Measurements from ENCODE around the gene PCYT2.

The PCYT2 gene

DNA sequence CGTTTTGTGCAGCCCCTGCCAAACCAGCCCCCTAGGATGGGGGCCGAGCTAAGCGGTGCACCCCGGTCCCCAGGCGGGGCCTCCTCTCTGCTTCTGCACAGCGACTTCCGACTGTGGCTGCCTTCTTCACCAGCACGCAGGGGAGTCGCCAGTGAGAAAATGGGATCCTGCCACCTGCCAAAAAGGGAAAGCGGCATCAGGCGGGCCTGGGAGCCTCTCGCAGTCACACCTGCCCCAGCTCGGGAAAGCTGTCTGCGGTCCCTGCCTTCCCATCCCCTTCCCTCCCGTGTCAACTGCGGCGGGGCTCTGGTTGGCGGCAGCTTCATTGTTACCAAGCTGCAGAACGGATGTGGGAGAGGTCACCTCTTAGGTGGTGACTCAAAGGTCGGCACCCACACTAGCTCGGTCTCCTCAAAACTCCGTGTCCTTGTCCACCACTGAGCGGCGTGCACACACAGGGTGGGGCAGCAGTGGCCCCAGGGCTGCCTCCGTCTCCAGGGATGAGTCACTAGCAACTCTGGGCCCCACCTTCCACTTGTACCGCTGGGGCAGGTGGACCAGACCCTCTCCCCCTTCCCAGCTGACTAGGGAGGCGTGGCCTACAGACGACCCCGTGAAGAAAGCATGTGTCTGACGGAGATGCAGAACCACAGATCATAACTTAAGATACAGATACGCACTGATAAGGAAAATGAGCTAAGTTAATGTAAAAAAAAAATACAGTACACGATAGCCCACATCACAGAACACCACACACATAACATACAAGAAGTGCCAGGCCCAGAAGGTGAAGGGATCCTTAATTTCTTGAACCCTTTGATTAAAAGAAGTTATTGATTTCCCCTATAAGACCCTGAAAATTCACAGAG is 1.5 kb upstream of the PCYT2 start:
- DNase-seq, result no peak

GRCh38 chr17:81911969-81912368 is 770 bp upstream of the PCYT2 start:
- no peak for DNase-seq

DNA sequence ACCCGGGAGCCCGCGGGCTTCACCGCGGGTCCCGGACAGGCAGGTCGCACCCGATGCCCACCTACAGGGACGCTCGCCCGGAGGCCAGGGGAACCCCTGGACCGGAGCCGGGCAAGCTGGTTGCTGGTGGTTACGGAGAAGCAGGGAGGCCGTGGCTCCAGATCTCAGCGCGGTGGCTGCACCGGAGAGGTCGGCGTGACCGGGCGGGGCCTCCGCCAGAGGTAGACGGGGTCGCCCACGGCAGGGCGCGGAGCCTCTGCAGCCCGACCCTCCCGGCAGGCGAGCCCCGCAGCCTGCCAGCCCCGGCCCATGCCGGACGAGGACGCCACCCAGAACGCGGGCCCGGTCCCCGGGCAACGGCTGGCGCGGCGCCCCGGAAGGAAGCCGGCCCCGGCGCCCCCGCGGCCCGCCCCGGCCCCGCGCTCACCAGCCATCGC is 341 bp downstream of the PCYT2 start:
- no peak for DNase-seq

GRCh38 chr17:81909966-81910839 is 996 bp downstream of the PCYT2 start:
- no peak for DNase-seq

GRCh38 chr17:81909231-81909630 is 2.0 kb downstream of the PCYT2 start:
- no peak for DNase-seq

DNA sequence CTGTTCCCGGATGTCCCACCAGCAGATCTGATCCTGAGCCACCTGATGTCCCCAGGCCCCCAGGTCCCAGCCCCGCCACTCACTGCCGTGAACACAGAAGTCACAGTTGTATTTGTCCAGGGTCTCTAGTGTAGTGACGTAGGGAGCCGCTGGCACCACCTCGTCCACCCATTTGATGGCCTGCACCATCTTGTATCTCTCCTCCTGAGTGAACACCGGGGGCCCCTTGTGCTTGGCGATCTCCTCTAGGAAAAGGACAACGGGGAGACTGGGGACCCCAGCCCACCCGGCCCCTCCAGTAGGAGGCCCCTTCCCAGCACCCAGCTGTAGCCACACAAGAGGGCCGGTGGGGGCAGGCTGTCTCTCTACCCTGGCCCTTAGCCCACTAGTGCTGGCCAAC is 2.4 kb downstream of the PCYT2 start:
- no peak for DNase-seq

- DNase-seq, result no peak
Observed at GRCh38 chr17:81907219-81908145, 3.7 kb downstream of the PCYT2 start.

- DNase-seq, result no peak
Observed at GRCh38 chr17:81906476-81907218, 4.6 kb downstream of the PCYT2 start.

DNA sequence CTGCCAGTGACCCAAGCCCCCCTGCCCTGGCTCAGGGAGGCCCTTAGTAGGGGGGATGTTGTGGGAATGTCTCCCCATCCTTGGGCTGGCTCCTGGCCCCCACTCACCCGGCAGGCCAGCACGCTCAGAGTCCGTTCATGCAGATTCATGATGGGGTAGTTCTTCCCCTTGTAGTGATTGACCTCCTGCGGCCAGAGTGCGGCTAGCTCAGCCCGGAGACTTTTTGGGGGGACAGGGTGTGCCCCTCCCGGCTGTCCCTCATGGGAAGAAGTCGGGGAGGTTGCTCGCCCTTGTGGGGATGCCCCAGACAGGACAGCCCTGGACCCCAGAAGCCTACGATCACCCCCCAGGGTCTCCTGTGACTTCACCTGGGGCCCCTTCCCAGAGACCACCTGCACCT is 5.2 kb downstream of the PCYT2 start:
- DNase-seq, result no peak

DNA sequence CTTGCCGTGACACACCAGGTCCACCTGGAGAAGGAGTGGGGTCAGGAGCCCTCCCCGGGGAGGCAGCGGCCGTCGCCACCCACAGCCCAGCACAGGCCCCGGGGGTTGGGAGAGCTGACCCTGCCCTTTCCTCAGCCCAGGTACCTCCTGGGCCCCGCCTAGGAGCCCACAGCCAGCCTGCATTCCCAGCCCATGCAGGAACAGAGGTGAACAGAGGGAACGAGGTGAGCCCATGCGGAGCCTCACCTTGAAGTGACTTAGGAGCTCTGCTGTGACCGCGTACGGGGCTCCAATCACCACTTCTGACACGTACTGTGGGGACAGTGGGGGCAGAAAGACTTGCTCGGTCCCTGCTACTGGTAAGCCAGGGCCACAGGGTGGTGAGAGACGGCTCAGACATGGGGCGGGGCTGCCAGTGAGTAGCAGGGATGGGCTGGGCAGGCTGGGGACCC is 5.7 kb downstream of the PCYT2 start:
- DNase-seq, result no peak

DNA sequence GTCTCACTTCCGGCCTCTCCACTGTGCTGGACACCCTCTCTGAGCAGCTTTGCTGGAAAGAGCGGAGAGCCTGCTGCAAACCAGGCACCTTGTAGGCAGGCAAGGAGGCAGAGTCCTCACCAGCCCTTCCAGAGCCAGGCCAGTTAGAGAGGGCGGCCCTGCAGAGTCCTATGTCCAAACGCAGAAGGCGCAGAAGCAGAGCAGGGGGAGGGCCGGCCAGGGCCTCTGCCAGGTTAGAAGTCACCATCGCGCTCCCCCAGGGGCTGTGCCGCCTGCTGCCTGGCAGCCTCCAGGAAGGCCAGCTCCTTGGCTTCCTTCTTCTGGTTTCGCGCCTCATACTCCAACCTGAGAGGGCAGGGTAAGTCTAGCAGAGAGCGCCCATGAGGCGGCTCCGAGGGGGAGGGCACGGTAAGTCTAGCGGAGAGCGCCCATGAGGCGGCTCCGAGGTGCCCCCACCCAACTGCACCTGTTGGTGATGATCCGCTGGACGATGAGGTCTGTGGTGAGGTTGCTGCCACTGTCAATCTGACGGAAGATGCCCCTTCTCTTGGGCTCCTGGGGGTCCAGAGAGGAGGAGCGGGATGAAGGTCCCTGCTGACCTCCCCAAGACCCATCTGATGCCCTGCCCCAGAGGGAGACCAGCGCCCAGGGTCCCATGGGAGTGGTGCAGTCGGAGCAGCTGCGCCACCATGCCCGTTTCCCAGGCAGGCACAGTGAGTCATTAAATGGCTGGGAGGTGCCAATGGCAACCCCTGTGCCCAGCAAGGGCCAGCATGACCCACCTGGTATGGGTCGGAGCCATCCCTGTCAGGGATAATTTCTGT is 6.4 kb downstream of the PCYT2 start:
- DNase-seq, result no peak

GRCh38 chr17:81903896-81904599 is 7.2 kb downstream of the PCYT2 start:
- no peak for DNase-seq

- no peak for DNase-seq
Observed at GRCh38 chr17:81903415-81903831, 7.8 kb downstream of the PCYT2 start.

DNA sequence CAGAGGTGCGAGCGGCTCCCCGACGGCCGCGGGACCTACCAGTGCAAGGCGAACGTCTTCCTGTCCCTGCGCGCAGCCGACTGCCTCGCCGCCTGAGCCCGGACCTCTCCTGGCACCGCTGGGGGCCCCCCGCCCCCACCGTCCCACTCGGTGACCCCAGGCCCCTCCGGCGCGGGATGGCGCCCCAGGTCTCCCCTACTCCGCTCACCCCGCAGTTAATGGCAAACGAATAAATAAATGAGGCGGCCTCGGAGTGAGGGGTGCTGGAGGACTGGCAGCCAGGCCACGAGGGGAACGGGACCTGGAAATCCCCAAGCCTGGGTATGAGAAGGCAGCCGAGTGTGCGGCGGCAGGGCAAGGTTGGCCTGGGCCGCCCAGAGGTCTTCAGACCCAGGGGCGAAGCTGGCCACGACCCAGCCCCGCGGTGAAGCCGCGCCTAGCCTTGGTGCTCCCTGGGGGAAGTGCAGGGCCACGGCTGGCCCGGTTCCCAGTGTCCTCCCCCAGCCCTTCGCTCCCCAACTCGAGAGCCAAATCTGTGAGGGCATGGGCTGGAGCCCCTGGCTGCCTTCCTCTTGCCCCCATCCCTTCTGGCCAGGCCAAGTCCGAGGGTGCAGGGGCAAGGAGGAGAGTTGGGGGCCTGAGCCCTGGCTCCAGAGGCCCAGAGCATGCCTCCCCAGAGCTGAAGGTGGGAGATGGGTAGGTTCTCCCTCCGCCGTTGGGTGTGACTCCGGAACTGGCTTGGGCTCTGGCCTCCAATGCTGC is 8.4 kb downstream of the PCYT2 start:
- no peak for DNase-seq

GRCh38 chr17:81902023-81902652 is 9.1 kb downstream of the PCYT2 start, which contains the start of gene NPB:
NPB (plus strand) TSS chr17:81902238; CDS start chr17:81902278, 40 bp downstream.
- DNase-seq, result no peak

GRCh38 chr17:81901167-81902022 is 9.8 kb downstream of the PCYT2 start:
- no peak for DNase-seq

- DNase-seq, result no peak
Observed at GRCh38 chr17:81900181-81900820, 10.9 kb downstream of the PCYT2 start.

Data from central memory CD4-positive, alpha-beta T cell (primary cell).